ENCODE measurements around the gene SH3RF2. TPM values are rescaled to one million over a fixed set of nuclear protein-coding genes. Genes with fewer than 3 reads are reported as not detected.

Gene SH3RF2
- total and polyA plus RNA-seq, 9 of the 15 experiments (the other 6 are each of a cell fraction or from before 2014, with no cell fraction given) = 0.05 TPM; not detected in 8

DNA sequence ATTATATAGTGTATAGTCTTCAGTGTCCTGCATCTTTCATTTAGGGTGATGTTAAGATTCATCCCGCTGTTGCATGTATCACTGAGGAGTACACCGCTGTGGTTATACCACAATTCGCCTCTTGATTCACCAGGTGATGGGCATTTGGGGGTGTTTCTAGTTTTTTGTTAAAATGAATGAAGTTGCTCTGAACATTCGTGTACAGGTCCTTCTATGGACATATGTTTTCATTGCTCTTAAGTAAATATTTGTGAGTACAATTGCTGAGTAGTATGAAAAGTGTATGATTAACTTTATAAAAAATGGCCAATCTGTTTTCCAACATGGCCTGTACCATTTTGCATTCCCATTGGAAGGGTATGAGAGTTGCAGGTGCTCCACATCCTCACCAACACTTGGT is 107.3 kb downstream of the SH3RF2 start:
- H3K9me3 ChIP-seq (replicated peaks; ENCODE audit: control insufficient read depth, insufficient read depth, low read depth, low read length) = no peaks in the 10 kb centered on the region; the same call in 1 of the 2 replicates
- no peaks in the 10 kb centered on the region for H3K9me1 ChIP-seq (ENCODE audit: control insufficient read depth, insufficient read depth, low read length)
- ATAC-seq (no peak), DNase-seq (ENCODE audit: extremely low read depth in 1 of 4, low spot score in 3 of 4) (no peak), FAIRE-seq (no peak)
- H3K79me2 ChIP-seq (ENCODE audit: control insufficient read depth, insufficient read depth, low read length) = no peaks in the 10 kb centered on the region
- intact Hi-C loops (cut with micrococcal nuclease) = no loop called here
- 75% methylated on average over 4 of the region's 4 CpGs for WGBS (ENCODE audit: insufficient coverage, low coverage, missing lambda C conversion rate)
- peaks cover 6 to 33% of the 10 kb centered on the region in 2 experiments; a peak in 3 of 5 replicates for H3K4me1 ChIP-seq (replicated peaks in 1 of 2; ENCODE audit: control insufficient read depth in 2 of 2, insufficient read depth in 2 of 2, low read length in 2 of 2)
- no peak overlapping the region for H2AFZ ChIP-seq (ENCODE audit: low read depth, low read length)
- no peak overlapping the region for H3K4me2 ChIP-seq (ENCODE audit: insufficient read depth, low read length)
- no peak overlapping the region for H3K27ac ChIP-seq (ENCODE audit: extremely low read depth, low read depth, low read length)
- ChIA-PET CTCF (ENCODE audit: low intra/inter-chr PET ratio) (no interaction called here), POLR2A (interaction anchor here (0.7 to 0.8 kb wide), 2 partner anchors 8 to 624 kb away, joined by 4 read pairs; no protein-coding TSS in a partner anchor)
- no peak overlapping the region for H3K4me3 ChIP-seq
- no TSS peak for BruUV-seq (replicated peaks)
- H3K27me3 ChIP-seq (ENCODE audit: control insufficient read depth in 2 of 2, insufficient read depth in 2 of 2, low read length in 2 of 2) = no peaks in the 10 kb centered on the region
- H3K36me3 ChIP-seq (ENCODE audit: control insufficient read depth, insufficient read depth, low read length) = no peaks in the 10 kb centered on the region
- in situ Hi-C loops (cut with MboI) = no loop called here
- H4K20me1 ChIP-seq (replicated peaks; ENCODE audit: control insufficient read depth, insufficient read depth, low read length) = no peaks in the 10 kb centered on the region
- H3K9ac ChIP-seq (ENCODE audit: insufficient read depth in 1 of 2, low read depth in 2 of 2, low read length in 2 of 2) = no peak overlapping the region
- TF ChIP-seq ZNF184 (CRISPR knock-in tag; IDR thresholded peaks at IDR 0.05) (no peak), NR2F6 (CRISPR knock-in tag; IDR thresholded peaks at IDR 0.05) (no peak), MBD2 (IDR thresholded peaks at IDR 0.05; ENCODE audit: borderline replicate concordance, low read depth) (no peak), BRCA1 (IDR thresholded peaks at IDR 0.05) (no peak), BRCA1 (CRISPR knock-in tag; IDR thresholded peaks at IDR 0.05) (no peak), SRF (CRISPR knock-in tag; IDR thresholded peaks at IDR 0.05) (peak in 1 of 2 experiments; percentile 90; a peak in 2 of 4 replicates), ZNF354B (CRISPR knock-in tag; IDR thresholded peaks at IDR 0.05) (no peak), KAT7 (CRISPR knock-in tag; IDR thresholded peaks at IDR 0.05; ENCODE audit: borderline replicate concordance) (no peak), HDGF (IDR thresholded peaks at IDR 0.05) (no peak), L3MBTL2 (IDR thresholded peaks at IDR 0.05) (no peak), ZNF133 (CRISPR knock-in tag; IDR thresholded peaks at IDR 0.05) (no peak), CREBBP (IDR thresholded peaks at IDR 0.05; ENCODE audit: low read depth, low read length) (no peak), PHB2 (IDR thresholded peaks at IDR 0.05; ENCODE audit: low read depth) (no peak)
- TF ChIP-seq, protein P1, sequence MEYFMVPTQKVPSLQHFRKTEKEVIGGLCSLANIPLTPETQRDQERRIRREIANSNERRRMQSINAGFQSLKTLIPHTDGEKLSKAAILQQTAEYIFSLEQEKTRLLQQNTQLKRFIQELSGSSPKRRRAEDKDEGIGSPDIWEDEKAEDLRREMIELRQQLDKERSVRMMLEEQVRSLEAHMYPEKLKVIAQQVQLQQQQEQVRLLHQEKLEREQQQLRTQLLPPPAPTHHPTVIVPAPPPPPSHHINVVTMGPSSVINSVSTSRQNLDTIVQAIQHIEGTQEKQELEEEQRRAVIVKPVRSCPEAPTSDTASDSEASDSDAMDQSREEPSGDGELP (CRISPR knock-in tag; IDR thresholded peaks at IDR 0.05; ENCODE audit: borderline replicate concordance) = no peak
- TF ChIP-seq, protein P2, sequence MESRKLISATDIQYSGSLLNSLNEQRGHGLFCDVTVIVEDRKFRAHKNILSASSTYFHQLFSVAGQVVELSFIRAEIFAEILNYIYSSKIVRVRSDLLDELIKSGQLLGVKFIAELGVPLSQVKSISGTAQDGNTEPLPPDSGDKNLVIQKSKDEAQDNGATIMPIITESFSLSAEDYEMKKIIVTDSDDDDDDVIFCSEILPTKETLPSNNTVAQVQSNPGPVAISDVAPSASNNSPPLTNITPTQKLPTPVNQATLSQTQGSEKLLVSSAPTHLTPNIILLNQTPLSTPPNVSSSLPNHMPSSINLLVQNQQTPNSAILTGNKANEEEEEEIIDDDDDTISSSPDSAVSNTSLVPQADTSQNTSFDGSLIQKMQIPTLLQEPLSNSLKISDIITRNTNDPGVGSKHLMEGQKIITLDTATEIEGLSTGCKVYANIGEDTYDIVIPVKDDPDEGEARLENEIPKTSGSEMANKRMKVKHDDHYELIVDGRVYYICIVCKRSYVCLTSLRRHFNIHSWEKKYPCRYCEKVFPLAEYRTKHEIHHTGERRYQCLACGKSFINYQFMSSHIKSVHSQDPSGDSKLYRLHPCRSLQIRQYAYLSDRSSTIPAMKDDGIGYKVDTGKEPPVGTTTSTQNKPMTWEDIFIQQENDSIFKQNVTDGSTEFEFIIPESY (CRISPR knock-in tag; IDR thresholded peaks at IDR 0.05) = peak; percentile 30; the same call in 1 of the 2 replicates
- TF ChIP-seq, protein P3, sequence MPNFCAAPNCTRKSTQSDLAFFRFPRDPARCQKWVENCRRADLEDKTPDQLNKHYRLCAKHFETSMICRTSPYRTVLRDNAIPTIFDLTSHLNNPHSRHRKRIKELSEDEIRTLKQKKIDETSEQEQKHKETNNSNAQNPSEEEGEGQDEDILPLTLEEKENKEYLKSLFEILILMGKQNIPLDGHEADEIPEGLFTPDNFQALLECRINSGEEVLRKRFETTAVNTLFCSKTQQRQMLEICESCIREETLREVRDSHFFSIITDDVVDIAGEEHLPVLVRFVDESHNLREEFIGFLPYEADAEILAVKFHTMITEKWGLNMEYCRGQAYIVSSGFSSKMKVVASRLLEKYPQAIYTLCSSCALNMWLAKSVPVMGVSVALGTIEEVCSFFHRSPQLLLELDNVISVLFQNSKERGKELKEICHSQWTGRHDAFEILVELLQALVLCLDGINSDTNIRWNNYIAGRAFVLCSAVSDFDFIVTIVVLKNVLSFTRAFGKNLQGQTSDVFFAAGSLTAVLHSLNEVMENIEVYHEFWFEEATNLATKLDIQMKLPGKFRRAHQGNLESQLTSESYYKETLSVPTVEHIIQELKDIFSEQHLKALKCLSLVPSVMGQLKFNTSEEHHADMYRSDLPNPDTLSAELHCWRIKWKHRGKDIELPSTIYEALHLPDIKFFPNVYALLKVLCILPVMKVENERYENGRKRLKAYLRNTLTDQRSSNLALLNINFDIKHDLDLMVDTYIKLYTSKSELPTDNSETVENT (CRISPR knock-in tag; IDR thresholded peaks at IDR 0.05) = no peak
- TF ChIP-seq, protein P4, sequence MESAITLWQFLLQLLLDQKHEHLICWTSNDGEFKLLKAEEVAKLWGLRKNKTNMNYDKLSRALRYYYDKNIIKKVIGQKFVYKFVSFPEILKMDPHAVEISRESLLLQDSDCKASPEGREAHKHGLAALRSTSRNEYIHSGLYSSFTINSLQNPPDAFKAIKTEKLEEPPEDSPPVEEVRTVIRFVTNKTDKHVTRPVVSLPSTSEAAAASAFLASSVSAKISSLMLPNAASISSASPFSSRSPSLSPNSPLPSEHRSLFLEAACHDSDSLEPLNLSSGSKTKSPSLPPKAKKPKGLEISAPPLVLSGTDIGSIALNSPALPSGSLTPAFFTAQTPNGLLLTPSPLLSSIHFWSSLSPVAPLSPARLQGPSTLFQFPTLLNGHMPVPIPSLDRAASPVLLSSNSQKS (CRISPR knock-in tag; IDR thresholded peaks at IDR 0.05) = no peak

Measured in K562 (cell line).